Fibroblast of lung (primary cell): ENCODE measurements around the gene UNKL.

Experiments used
- EZH2 ChIP-seq: IDR thresholded peaks from 2 replicates; pipeline ENCODE4 v1.5.1; 2012; ENCODE audit warnings: low read length, control low read depth, mild to moderate bottlenecking; ENCODE audit errors: missing control alignments
- TF ChIP-seq, protein P1 (sequence below), 2 donors: IDR thresholded peaks in 1 of 2; conservative IDR thresholded peaks in 1 of 2; 1 replicate in 1 of 2; 2 replicates in 1 of 2; pipeline ENCODE4 v1.5.1; 2011 to 2012; ENCODE audit warnings: low read length in 2 of 2, control low read depth in 1 of 2, inconsistent platforms in 1 of 2, low read depth in 1 of 2, mild to moderate bottlenecking in 1 of 2

- TF ChIP-seq, protein P1, sequence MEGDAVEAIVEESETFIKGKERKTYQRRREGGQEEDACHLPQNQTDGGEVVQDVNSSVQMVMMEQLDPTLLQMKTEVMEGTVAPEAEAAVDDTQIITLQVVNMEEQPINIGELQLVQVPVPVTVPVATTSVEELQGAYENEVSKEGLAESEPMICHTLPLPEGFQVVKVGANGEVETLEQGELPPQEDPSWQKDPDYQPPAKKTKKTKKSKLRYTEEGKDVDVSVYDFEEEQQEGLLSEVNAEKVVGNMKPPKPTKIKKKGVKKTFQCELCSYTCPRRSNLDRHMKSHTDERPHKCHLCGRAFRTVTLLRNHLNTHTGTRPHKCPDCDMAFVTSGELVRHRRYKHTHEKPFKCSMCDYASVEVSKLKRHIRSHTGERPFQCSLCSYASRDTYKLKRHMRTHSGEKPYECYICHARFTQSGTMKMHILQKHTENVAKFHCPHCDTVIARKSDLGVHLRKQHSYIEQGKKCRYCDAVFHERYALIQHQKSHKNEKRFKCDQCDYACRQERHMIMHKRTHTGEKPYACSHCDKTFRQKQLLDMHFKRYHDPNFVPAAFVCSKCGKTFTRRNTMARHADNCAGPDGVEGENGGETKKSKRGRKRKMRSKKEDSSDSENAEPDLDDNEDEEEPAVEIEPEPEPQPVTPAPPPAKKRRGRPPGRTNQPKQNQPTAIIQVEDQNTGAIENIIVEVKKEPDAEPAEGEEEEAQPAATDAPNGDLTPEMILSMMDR (conservative IDR thresholded peaks at IDR 0.05 in 1 of 2, IDR thresholded peaks at IDR 0.05 in 1 of 2; ENCODE audit: low read depth in 1 of 2, low read length in 2 of 2): no peak
- no peak for TF ChIP-seq EZH2
Observed at GRCh38 chr16:1393613-1394176, 20.8 kb downstream of the UNKL start.
